ENCODE measurements around the gene NBPF4. TPM values are rescaled to one million over a fixed set of nuclear protein-coding genes. Genes with fewer than 3 reads are reported as not detected.
"Not testable (repeated sequence)": the region's sequence is repeated elsewhere in the genome, so short reads cannot be mapped to it uniquely, and the experiment has no call there.

NBPF4 gene
- under 1 TPM in 1 of 4 donors, not detected in 3; 0.18 TPM for total RNA-seq

- H3K9me3 ChIP-seq; H3K27ac ChIP-seq; H3K4me3 ChIP-seq; H3K27me3 ChIP-seq; H3K36me3 ChIP-seq; DNase-seq; intact Hi-C loops (cut with DNase I; ENCODE audit: low total_unique reads); H3K4me1 ChIP-seq: not testable (repeated sequence)
Measured at GRCh38 chr1:108243976-108244375, at the start of gene NBPF4. TSS of gene NBPF4 (minus strand) at chr1:108244076. CDS start at chr1:108243761, 315 bp downstream.

GRCh38 chr1:108282528-108283257 is 38.8 kb upstream of the NBPF4 start:
- H3K9me3 ChIP-seq; H3K4me3 ChIP-seq; intact Hi-C loops (cut with DNase I; ENCODE audit: low total_unique reads); H3K27ac ChIP-seq; H3K4me1 ChIP-seq; H3K36me3 ChIP-seq; DNase-seq; H3K27me3 ChIP-seq: not testable (repeated sequence)

- intact Hi-C loops (cut with DNase I; ENCODE audit: low total_unique reads); H3K36me3 ChIP-seq; H3K4me3 ChIP-seq; H3K4me1 ChIP-seq; H3K27me3 ChIP-seq; H3K9me3 ChIP-seq; H3K27ac ChIP-seq; DNase-seq: not testable (repeated sequence)
Measured at GRCh38 chr1:108272485-108273327, 28.8 kb upstream of the NBPF4 start.

GRCh38 chr1:108267097-108267496 is 23.2 kb upstream of the NBPF4 start:
- H3K27ac ChIP-seq; H3K36me3 ChIP-seq; H3K9me3 ChIP-seq; H3K27me3 ChIP-seq; H3K4me3 ChIP-seq; DNase-seq; intact Hi-C loops (cut with DNase I; ENCODE audit: low total_unique reads); H3K4me1 ChIP-seq: not testable (repeated sequence)

- H3K9me3 ChIP-seq; intact Hi-C loops (cut with DNase I; ENCODE audit: low total_unique reads); H3K27me3 ChIP-seq; DNase-seq; H3K36me3 ChIP-seq; H3K4me1 ChIP-seq; H3K27ac ChIP-seq; H3K4me3 ChIP-seq: not testable (repeated sequence)
Measured at GRCh38 chr1:108261967-108262366, 18.1 kb upstream of the NBPF4 start.

- H3K27me3 ChIP-seq; H3K27ac ChIP-seq; H3K4me1 ChIP-seq; intact Hi-C loops (cut with DNase I; ENCODE audit: low total_unique reads); H3K4me3 ChIP-seq; DNase-seq; H3K9me3 ChIP-seq; H3K36me3 ChIP-seq: not testable (repeated sequence)
Measured at GRCh38 chr1:108261519-108261918, 17.6 kb upstream of the NBPF4 start.

- H3K4me1 ChIP-seq; H3K36me3 ChIP-seq; DNase-seq; intact Hi-C loops (cut with DNase I; ENCODE audit: low total_unique reads); H3K9me3 ChIP-seq; H3K4me3 ChIP-seq; H3K27me3 ChIP-seq; H3K27ac ChIP-seq: not testable (repeated sequence)
Measured at GRCh38 chr1:108260578-108261259, 16.8 kb upstream of the NBPF4 start.

GRCh38 chr1:108255426-108255825 is 11.6 kb upstream of the NBPF4 start:
- H3K36me3 ChIP-seq; H3K4me3 ChIP-seq; H3K27me3 ChIP-seq; H3K4me1 ChIP-seq; intact Hi-C loops (cut with DNase I; ENCODE audit: low total_unique reads); H3K27ac ChIP-seq; DNase-seq; H3K9me3 ChIP-seq: not testable (repeated sequence)

GRCh38 chr1:108239426-108239825 is 4.5 kb downstream of the NBPF4 start:
- intact Hi-C loops (cut with DNase I; ENCODE audit: low total_unique reads); H3K27ac ChIP-seq; H3K4me3 ChIP-seq: not testable (repeated sequence)

GRCh38 chr1:108235308-108235707 is 8.6 kb downstream of the NBPF4 start:
- intact Hi-C loops (cut with DNase I; ENCODE audit: low total_unique reads); H3K4me3 ChIP-seq; H3K36me3 ChIP-seq; H3K27me3 ChIP-seq; H3K4me1 ChIP-seq; H3K9me3 ChIP-seq; DNase-seq; H3K27ac ChIP-seq: not testable (repeated sequence)

More at GRCh38 chr1:108239426-108239825, 4.5 kb downstream of the NBPF4 start:
- not testable (repeated sequence) for DNase-seq, H3K4me1 ChIP-seq, H3K9me3 ChIP-seq, H3K36me3 ChIP-seq, H3K27me3 ChIP-seq

- H3K4me3 ChIP-seq; DNase-seq; H3K4me1 ChIP-seq; H3K9me3 ChIP-seq; H3K36me3 ChIP-seq; H3K27me3 ChIP-seq; intact Hi-C loops (cut with DNase I; ENCODE audit: low total_unique reads); H3K27ac ChIP-seq: not testable (repeated sequence)
Measured at GRCh38 chr1:108232183-108232582, 11.7 kb downstream of the NBPF4 start.

GRCh38 chr1:108229976-108230375 is 13.9 kb downstream of the NBPF4 start:
- intact Hi-C loops (cut with DNase I; ENCODE audit: low total_unique reads); DNase-seq: not testable (repeated sequence)

GRCh38 chr1:108227772-108228171 is 16.1 kb downstream of the NBPF4 start:
- H3K4me1 ChIP-seq; H3K9me3 ChIP-seq; H3K27me3 ChIP-seq; H3K4me3 ChIP-seq; DNase-seq; intact Hi-C loops (cut with DNase I; ENCODE audit: low total_unique reads); H3K27ac ChIP-seq; H3K36me3 ChIP-seq: not testable (repeated sequence)

More at GRCh38 chr1:108229976-108230375, 13.9 kb downstream of the NBPF4 start:
- H3K36me3 ChIP-seq, H3K9me3 ChIP-seq, H3K27ac ChIP-seq, H3K4me1 ChIP-seq, H3K4me3 ChIP-seq, H3K27me3 ChIP-seq: not testable (repeated sequence)

Data from uterus (tissue), 4 donors.